Right kidney (tissue), 9 donors: ENCODE measurements around the gene SDR9C7.
"Not testable (repeated sequence)": the region's sequence is repeated elsewhere in the genome, so short reads cannot be mapped to it uniquely, and the experiment has no call there.

Source experiments
- DNase-seq: peaks from one replicate; pipeline ENCODE4 v3.0.0-alpha.2; 2016
- long read RNA-seq, 8 donors: transcript quantifications; one replicate each; lab custom pipeline, GENCODE V29; 2026

SDR9C7 gene
- long read RNA-seq, donor 1 = 0 reads
- long read RNA-seq, donor 2 = 0 reads
- long read RNA-seq, donor 3 = 0 reads
- long read RNA-seq, donor 4 = 0 reads
- long read RNA-seq, donor 5 = 0 reads
- long read RNA-seq, donor 6 = 0 reads
- long read RNA-seq, donor 7 = 0 reads
- long read RNA-seq, donor 8 = 0 reads

- no peak for DNase-seq
Observed at GRCh38 chr12:56933826-56934625, at the start of gene SDR9C7. TSS of gene SDR9C7 (minus strand) at chr12:56934408. CDS start at chr12:56934261, 147 bp downstream.

GRCh38 chr12:56983386-56983785, 49.2 kb upstream of the SDR9C7 start:
- DNase-seq = no peak

- not testable (repeated sequence) for DNase-seq
Observed at GRCh38 chr12:56982578-56983236, 48.5 kb upstream of the SDR9C7 start.

- no peak for DNase-seq
Observed at GRCh38 chr12:56980941-56981530, 46.8 kb upstream of the SDR9C7 start.

GRCh38 chr12:56980268-56980667, 46.1 kb upstream of the SDR9C7 start:
- no peak for DNase-seq

GRCh38 chr12:56979628-56980027, 45.4 kb upstream of the SDR9C7 start:
- DNase-seq = no peak

GRCh38 chr12:56978397-56979138, 44.4 kb upstream of the SDR9C7 start:
- no peak for DNase-seq

GRCh38 chr12:56977361-56977760, 43.2 kb upstream of the SDR9C7 start:
- not testable (repeated sequence) for DNase-seq

- not testable (repeated sequence) for DNase-seq
Observed at GRCh38 chr12:56974224-56974623, 40.0 kb upstream of the SDR9C7 start.

GRCh38 chr12:56968910-56969309, 34.7 kb upstream of the SDR9C7 start:
- not testable (repeated sequence) for DNase-seq

GRCh38 chr12:56965997-56966642, 31.9 kb upstream of the SDR9C7 start:
- not testable (repeated sequence) for DNase-seq

- DNase-seq = not testable (repeated sequence)
Observed at GRCh38 chr12:56965124-56965523, 30.9 kb upstream of the SDR9C7 start.

- DNase-seq = not testable (repeated sequence)
Observed at GRCh38 chr12:56963557-56963956, 29.3 kb upstream of the SDR9C7 start.

GRCh38 chr12:56962247-56962646, 28.0 kb upstream of the SDR9C7 start:
- not testable (repeated sequence) for DNase-seq

- DNase-seq = no peak
Observed at GRCh38 chr12:56958422-56958821, 24.2 kb upstream of the SDR9C7 start.

GRCh38 chr12:56957229-56958052, 23.2 kb upstream of the SDR9C7 start, which contains the start of gene RDH16:
TSS of gene RDH16 (minus strand) at chr12:56957608. CDS start at chr12:56957462, 146 bp downstream.
- DNase-seq = no peak

- no peak for DNase-seq
Observed at GRCh38 chr12:56955631-56956256, 21.5 kb upstream of the SDR9C7 start.

- no peak for DNase-seq
Observed at GRCh38 chr12:56954958-56955355, 20.7 kb upstream of the SDR9C7 start.

GRCh38 chr12:56954057-56954957, 20.1 kb upstream of the SDR9C7 start:
- no peak for DNase-seq
